GM21526 (cell line): ENCODE measurements around the gene SRSF9.

ENCODE experiments used
- ATAC-seq: cut with Tn5 transposase; IDR thresholded peaks from one replicate; pipeline ENCODE4 v1.9.1; 2021; ENCODE audit warnings: moderate library complexity; ENCODE audit not compliant: unreplicated experiment, low FRiP score

The SRSF9 gene

DNA sequence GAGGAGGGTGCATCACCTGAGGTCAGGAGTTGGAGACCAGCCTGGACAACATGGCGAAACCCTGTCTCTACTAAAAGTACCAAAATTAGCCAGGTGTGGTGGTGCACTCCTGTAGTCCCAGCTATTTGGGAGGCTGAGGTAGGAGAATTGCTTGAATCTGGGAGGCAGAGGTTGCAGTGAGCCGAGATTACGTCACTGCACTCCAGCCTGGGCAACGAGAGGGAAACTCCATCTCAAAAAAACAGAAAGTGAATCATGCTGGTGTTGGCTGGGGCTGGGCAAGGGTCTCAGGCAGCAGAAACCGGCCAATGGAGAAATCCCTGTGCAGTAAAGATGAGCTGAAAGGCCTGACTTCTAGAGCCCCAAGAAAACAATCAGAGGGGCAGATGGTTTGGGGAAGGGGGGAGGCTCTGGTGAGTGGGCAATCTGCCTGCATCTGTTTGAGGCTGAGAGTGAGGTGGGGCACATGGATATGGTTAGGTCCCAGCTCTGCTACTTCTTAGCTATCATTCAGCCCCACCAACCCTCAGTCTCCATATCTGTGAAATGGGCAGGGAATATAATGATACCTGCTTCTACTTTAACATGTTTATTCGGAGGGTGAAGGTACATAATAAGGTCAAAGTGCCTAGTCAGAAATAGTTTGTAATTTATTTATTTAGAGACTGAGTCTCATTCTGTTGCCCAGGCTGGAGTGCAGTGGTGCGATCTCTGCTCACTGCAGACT lies 52.9 kb downstream of the SRSF9 start:
- no peak for ATAC-seq

DNA sequence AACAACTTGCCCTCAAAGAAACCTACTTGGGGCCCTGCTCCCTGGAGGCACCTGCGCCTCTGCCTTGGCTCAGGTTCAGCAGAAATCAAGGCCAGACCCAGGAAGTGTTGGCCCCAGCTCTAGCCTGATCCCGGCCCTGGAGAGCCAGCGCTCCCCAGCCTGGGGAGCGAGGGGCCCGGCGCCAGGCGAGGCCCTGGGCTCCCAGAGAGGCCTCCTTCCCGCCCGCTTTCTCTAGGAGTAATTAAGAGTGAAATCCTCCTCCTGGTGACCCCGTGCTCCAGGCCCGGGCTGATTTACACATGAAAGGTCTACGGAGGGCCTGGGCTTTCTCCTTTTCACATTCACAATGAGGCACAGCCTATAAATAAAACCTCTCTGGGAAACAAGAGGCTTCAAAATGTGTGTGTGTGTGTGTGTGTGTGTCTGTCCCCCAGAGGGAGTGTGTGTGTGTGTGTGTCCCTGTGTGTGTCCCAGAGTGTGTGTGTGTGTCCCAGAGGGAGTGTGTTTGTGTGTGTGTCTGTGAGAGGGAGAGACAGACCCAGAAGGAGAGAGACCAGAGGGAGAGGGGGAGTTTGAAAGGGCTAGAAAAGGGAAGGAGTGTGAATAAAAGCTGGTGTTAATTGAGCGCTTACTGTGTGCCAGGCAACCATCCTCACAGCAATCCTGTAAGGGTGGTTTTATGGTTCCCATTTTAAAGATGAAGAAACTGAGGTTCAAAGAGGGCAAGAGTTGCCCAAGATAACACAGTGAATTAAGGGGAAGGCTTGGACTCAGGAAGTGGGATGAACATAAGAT lies 55.5 kb downstream of the SRSF9 start:
- ATAC-seq: no peak

DNA sequence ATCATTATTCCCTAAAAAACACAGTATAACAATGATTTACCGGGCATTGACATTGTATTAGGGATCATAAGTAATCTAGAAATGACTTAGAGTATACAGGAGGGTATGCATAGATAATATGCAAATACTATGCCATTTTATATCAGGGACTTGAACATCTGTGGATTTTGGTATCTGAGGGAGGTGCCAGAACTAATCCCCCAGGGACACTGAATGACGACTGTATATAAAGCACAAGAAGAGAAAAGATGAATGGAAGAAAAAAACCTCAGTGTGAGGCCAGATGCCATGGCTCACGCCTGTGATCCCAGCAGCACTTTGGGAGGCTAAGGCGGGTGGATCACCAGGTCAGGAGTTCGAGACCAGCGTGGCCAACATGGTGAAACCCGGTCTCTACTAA lies 57.1 kb downstream of the SRSF9 start:
- no peak for ATAC-seq
